NCI-H748 (cell line): ENCODE measurements around the gene PRMT7.

ENCODE experiments used
- DNase-seq: peaks from one replicate; lab custom pipeline; 2025; ENCODE audit not compliant: unreplicated experiment; lab: John Stamatoyannopoulos, UW

PRMT7 gene

DNA sequence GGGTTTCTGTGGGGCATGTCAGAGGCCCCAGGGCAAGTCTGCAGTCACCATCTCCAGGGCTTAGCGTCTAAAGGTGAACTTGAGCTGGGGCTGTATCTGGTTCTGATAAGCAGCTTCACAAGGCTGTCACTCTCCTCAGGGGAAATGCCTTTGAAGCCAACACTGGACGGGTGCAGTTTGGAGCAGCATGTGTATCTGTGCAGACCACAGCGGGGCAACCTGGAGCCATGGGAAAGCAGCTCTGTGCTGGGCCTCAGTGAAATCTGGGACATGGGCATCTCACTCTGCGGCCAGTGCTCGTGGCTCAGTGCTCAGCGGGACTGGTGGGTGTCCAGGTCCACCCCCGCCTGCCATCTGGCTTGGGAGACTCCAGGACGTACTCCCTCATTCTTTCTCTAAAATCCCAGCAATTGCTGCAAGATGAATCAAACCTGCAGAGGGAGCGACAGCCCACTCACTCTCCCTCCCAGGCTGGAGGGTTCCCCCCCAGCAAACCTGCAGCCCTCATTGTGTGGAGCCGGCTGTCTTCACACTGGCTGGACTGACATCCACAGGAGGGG, 63.5 kb downstream of the PRMT7 start:
- no peak for DNase-seq

DNA sequence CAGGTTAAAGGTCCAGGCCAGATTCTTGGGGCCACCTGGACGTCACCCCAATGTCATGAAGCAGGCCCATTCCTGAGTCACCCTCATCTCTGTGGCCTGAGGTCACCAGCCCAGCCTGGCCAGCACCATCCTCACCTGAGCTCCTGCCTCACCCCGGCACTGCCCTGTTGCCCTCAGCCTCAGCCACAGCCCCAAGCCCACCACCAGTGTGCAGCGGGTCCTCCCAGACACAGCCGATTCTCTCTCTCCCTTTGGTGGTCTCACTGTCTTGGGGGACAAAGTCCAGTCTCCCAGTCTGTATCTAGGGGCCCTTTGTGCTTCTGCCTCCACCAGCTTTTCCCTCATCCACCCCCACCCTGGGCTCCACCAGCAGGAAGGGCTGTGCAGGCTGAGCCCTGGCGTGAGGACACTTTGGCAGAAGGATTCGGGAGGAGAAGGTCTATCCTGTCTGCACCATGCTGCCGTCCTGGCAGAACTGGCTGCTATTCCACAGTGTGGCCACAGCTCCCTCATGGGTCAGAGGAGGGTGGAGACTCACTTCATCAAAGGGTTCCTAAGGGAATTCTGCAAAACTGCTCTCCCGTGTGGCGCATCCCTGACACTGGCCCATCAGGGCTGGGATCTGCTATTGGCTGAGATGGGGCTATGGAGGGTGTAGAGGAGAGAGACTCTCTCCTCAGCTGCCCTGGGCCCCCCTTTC, 64.3 kb downstream of the PRMT7 start:
- no peak for DNase-seq

DNA sequence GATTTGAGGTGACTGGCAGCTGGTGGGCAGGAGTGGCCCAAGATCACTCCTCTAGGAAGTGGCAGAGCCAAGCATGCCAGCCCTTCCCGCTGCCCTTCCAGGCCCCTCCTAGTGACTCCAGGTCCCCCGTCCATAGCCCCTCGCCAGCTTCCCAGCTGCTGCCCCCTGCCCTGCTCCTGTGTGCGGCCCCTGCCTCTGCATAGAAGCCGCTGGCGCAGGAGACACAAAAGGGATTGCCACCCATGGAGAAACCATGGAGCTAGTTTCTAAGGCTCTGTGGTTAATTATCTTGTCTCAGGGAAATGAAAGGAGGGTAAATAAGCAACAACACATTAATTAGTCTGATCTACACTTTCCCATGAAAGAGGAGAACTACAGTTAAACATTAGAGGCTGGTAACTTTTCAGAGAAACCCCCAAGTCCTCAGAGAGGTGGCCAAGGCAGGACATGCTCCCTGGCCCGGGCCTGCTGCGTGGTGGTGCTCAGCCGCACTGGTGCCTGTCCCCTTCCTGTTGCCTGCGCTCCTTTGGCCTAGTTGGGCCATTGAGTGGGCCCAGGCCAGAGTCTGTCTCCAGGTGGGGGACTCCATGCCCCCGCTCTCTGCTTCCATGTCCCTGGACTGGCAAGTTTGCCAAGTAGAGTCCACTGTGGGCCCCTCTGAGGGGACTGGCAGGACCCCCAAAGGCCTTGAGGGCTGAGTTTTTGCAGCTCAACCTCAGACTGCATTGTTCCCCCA, 65.2 kb downstream of the PRMT7 start:
- peak; percentile 15 for DNase-seq

DNA sequence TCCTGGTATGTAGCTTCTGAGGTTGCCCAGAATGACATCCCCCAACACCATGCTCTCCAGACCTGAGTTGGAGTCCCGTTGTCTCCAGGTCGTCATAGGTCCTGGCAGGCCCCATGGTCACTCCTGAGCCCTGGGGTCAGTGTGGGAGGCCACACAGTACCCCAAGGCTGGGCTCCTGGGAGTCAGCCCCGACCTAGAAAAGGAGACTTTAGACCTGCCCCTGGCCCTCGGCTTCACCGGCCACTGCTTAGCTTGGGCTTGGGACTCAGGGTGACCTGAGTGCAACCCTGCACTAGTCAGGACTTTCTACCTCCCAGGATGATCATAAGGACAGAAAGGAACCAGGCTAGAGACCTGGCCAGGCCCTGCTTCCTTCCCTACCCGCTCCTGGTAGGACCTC, 65.8 kb downstream of the PRMT7 start:
- DNase-seq, result no peak

DNA sequence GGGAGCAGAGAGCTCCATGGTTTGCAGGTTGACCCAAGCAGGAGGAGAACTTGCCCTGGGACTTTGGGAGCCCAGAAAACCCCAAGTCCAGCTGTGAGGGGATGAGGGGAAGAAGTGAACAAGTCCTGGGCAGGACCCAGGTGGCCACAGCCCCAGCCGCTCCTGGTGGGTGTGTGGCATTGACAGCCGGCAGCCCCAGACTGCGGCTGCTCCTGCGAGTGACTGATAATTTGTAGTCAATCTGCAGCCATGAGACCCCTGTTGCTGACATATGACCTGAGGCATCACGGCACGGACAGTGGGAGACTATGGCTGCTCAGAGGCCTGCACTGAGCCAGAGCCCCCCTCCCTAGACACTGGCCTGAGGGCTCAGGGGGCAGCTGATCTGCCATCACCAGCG, 66.4 kb downstream of the PRMT7 start:
- DNase-seq, result no peak

GRCh38 chr16:68377667-68378393, 67.0 kb downstream of the PRMT7 start:
- no peak for DNase-seq

DNA sequence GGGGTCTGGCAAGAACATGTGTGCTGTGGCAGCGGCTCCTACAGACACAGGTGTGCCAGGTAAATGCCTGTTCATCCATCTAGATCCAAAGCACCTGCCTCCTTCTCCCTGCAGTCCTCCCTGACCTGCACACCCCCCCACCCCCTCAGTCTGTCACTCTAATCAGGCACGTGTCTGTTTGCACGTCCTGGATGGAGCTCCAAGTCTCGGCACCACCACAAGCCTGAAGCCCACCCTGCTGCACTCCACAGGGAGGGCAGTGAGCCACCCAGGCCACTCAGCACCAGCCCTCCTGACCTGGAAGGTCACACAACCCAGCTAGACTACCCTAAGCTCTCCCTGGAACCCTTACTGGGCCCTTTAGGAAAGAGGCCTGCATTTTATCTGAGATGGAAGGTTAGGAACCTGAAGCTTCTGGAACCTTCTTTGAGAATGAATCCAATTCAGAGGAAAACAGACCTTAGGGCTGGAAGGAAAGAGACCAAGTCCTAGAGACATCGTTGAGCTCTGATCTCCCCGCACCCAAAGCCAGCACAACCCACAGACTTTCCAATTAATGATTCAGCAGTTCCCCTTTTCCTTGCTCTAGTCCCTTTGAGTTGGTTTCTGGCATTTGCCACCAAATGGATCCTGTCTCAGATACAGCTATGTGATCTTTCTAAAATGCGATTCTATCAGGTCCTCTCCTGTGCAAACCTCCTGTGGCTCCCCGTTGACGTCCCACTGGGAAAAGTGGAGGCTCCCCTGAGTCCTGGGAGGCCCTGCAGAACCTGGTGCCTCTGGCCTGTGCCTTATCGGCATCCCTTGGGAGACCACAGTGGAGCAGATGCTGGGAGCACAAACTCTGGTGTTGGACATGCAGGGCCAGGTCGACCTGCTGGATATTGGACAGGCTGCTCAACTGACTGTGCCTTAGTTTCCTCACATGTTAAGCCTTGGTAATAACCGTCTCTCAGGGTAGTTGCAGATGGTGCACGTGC, 67.9 kb downstream of the PRMT7 start:
- DNase-seq, result no peak

DNA sequence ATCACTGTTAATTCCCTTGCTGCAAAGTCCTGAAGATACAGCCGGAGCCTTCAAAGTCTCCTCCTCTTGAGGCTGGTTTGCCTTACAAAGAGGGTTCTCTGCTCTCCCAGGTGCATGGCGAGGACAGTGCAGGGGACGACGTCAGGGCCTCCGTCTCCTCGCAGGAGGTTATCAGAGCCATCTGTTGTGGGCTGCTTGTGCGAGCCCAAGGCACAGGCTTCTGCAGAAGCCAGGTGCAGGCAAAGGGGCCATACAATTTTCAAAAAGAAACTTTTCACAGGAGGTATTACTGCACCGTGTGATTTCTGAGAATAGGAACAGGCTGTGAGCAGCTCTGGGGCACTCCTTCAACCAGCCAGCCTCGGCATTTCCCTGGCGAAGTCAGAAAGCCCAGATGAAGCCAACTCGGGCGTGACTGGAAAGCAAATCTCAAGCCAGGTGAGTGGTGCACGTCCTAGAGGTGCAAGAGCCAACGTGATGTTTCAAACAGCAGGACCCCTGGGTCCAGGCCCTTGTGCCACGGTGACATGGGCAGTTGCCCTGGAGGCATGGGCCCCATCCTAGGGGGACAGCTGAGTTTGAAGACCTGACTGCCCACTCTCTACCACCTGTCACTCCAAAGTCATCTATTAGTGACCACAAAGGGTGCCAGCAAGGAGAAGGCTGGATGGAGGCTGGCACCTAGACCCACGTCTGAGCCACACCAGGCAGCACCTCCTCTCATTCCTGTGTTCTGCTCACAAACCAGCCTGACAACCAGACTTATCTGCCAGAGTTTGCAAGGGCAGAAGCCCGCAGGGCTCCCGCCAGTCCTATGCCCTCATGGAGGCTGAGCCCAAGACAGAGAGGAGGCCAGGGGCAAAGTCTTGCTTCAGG, 68.9 kb downstream of the PRMT7 start:
- DNase-seq, result no peak

GRCh38 chr16:68380348-68380670, 69.5 kb downstream of the PRMT7 start:
- no peak for DNase-seq

DNA sequence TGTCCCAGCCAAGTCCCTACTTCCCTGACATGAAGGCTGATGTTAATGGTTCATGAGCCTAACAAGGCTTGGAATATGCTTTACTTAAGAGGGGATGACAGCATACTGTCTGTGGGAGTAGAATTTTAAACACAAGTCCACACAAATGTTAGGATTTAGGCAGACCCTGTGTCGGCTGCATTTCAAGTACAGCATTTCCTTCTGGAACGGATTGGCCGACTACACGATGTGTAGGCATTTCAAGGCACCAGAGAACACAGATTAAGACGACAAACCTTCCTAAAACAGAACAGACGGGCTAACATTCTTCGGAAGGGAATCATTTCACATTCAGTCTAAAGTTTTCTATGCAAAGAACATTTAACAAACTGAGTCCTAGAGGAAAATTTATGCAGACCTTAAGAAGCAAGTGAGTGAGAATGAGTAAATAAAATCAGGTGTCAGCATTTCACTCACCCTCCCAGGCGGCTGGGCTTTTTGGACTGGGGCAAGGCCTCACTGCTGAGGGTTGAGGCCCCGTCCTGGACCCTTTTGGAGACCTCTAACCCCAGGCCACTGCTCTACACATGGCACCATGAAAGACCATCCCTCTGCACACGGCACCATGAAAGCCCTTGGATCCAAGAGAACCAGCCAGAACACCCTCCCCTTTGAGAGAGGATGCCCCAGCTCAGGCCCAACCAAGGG, 70.0 kb downstream of the PRMT7 start:
- no peak for DNase-seq

- no peak for DNase-seq
Observed at GRCh38 chr16:68381363-68381724, 70.5 kb downstream of the PRMT7 start.

DNA sequence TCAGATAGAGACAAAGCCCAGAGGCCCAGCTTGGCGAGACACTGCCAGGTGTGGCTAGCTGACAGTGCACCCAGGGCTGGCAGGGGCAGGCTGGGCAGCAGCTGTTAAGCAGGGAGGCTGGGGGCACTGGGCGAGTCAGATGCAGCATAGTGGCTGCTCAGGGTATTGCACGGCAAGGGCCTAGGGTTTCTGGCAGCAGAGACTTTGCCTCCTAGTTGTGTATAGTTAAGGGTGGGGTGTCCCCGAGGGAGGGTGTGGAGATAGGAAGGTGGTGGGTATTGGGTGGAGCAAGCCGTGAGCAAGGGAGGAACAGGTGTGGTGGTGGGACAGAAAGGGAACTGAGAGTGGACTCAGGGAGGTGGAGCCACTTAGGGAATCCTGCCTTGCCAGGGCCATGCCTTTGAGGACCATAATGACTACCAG, 71.5 kb downstream of the PRMT7 start:
- DNase-seq, result no peak

DNA sequence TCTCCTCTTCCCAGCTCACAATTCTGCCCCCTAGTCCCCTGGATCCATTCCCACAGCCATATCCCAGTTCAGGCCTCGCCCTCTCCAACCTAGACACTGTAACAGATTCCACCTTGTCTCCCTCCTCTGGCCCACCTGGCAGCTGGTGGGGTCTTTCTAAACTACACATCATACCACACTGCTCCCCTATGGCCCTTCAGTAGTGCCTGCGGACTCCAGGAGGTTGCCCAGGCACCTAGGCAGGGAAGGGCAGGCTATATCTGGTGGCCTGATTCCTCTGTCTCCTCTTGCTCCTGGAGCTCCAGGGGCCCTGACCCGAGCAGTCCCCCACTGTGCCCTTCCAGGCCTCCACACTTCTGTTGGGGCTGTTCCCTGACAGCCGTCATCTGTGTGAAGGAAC, 73.0 kb downstream of the PRMT7 start:
- DNase-seq, result no peak

DNA sequence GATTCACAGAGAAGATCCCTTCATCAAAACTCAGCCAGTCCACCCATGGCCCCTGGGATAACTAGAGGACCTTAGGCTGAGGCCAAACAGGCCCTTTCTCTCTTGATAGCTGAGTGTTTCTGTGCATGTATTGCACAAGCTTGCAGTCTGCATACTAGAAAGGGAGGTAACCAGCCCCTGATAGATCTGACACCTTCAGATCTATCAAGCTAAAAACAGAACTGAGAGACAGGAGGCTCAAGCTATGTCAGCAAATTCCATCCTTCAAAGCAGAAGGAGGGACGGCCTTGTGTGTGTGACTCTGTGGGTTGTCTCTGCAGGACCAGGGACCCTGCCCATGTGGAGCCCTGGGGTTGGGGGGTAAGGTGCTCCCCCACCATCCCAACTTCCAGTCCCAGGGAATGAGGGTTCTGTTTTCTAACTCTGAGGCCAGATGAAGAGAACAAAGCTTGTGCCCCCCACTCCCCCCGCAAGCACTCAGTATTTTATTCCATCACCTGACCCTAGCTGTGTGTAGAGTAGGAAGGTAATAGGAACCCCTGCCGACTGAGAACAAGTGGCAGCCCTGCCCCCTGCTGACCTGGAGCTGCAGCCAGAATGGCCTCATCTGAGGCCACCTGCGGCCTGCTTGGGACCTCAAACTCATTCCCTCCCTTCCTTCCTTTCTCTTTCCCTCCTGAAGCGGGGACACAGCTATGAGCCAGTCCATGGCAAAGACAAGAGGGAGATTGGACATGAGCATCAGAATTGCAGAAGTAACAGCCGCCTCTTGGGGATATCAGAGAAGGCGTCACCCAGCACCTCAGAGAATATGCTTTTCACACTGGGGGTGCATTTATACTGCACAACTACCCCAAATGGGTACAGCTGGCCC, 73.7 kb downstream of the PRMT7 start:
- DNase-seq, result no peak

- no peak for DNase-seq
Observed at GRCh38 chr16:68385371-68385770, 74.6 kb downstream of the PRMT7 start.

- DNase-seq, result peak; percentile 11
Observed at GRCh38 chr16:68386628-68387027, 75.8 kb downstream of the PRMT7 start.

DNA sequence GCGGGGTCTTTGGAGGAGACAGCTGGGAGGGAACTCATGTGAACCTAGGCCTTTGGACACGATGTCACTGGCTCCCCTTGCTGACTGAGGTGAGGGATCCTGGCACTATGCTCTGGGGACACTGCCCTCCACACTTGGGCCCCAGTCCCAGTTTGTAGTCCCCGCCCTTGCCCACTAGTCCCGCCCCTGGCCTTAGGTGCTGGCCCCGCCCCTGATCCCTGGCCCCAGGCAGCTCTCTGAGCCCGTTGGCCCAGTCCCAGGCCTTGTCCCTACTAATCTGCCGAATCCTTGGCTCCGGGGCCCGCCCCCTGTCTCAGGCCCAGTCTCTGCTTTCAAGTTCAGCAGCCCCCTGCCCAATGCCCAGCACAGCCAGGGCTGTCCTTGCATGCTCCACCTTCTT, 76.5 kb downstream of the PRMT7 start:
- DNase-seq, result no peak

DNA sequence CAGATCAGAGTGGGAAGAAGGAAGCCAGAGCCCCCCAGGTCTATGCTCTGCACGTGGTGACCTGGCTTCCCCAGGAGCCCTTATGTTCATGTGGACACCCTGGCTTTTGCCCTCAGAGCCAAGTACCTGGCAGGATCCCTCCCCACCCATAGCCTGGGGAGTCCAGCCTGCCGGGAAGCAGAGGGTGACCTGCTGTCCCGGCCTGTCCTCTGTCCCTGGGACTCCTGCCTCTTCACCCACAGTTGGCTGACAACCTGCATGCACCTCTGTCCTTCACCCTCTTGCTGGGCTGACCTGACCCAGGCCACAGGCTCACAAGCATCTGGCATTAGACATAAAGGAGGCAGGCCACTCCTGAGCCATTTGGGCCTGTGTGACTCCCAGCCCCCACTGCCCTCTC, 77.3 kb downstream of the PRMT7 start:
- no peak for DNase-seq
